Erythroblast (primary cell): ENCODE measurements around the gene APLP2.

Experiments used
- GATA1 ChIP-seq: IDR thresholded peaks from 2 replicates; pipeline ENCODE4 v1.6.1; 2011; ENCODE audit warnings: low read depth, mild to moderate bottlenecking, control low read depth, low read length, moderate library complexity
- POLR2A ChIP-seq: IDR thresholded peaks from 2 replicates; pipeline ENCODE4 v1.6.1; 2011; ENCODE audit warnings: mild to moderate bottlenecking, low read length

DNA sequence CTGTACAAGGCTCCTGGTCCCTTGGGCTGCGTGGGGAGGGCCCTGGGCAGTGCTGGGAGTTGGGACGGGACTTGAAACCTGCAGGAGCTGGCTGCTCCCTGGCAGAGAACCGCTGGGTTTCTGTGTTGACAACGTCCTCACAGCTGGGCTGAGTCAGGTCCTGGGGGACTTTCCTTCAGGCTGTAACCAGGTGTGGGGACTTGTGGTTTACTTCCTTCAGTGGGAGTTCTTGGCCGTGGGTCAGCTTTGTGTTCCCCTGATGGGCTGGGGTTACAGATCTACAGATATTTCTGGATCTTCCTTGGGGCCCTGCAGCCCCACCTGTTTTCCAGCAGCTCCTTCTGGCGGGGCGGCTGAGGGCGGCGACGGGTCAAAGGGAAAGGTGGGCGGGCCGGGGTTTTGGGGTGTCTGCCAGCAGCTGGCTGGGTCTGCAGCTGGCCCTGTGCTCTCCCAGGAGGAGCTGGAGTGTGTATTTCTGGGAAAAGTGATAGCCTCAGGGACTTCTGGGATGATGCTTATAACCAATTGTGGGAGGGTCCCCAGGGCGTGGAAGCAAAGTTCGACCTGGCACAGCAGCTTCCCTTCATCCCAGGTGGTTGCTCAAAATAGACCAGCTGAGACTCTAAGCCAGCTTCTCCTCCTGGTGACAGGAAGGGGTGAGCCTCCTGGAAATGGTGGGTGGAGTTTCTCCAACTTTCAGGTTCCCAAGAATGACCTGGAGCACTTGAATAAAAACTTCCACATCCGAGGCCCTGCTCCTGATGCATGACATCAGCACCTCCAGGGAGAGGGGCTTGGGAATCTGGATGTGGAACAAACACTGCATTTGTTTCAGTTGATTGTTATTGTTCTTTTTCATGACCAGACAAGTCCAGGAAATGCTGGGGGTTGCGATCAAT is 109.0 kb downstream of the APLP2 start:
- no peak for TF ChIP-seq POLR2A
- no peak for TF ChIP-seq GATA1
